HG03097 (cell line): Measurements from ENCODE around the gene SULF2.

Source experiments
- ATAC-seq: cut with Tn5 transposase; IDR thresholded peaks from one replicate; pipeline ENCODE4 v1.9.1; 2021; ENCODE audit not compliant: unreplicated experiment, low FRiP score

Gene SULF2

GRCh38 chr20:47691625-47692024, 93.7 kb downstream of the SULF2 start:
- no peak for ATAC-seq

GRCh38 chr20:47689731-47690130, 95.5 kb downstream of the SULF2 start:
- ATAC-seq = no peak

DNA sequence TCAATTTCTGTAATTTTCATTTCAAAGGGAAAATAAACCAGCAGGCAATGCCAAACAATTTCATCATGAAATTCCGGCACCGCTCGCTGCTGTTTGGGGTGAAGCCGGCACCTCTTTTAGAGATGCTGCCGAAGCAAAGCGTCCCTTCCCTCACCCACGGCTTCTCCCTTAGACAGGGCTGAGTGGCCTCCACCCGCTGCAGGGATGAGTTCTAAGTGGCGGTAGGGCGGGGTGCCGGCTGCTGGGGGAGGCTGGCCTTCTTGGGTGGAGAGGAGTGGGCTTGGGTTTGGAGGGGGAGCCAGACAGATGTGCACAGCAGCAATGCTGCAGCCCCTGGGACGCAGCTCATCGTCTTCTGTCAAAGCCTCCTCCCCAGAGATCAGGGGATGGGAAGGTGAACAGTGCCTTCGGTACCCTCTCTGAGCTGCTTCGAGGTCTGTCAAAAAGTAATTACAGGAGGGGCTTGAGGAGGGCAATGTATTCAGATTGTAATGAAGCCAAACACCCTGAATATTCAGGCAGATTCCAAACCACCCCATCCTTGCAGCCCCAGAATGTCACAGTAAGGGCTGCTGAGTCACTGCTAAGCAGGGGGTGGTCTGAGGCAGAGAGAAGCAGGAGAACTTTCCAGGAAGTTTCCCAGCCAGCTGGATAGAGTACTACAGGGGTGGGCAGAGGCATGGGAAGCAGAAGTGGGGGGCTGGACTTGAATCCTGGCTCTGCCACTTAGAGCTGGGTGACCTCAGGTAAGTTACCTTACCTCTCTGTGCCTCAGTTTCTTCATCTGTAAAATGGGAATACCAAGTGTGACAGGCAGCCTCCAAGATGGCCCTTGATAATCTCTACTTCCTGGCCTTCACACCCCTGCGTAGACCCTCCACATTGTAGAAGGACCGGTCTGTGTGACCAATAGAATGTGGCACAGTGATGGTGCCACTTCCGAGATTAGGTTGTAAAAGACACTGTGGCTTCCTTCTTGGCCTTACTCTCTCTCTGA, 96.6 kb downstream of the SULF2 start:
- no peak for ATAC-seq

DNA sequence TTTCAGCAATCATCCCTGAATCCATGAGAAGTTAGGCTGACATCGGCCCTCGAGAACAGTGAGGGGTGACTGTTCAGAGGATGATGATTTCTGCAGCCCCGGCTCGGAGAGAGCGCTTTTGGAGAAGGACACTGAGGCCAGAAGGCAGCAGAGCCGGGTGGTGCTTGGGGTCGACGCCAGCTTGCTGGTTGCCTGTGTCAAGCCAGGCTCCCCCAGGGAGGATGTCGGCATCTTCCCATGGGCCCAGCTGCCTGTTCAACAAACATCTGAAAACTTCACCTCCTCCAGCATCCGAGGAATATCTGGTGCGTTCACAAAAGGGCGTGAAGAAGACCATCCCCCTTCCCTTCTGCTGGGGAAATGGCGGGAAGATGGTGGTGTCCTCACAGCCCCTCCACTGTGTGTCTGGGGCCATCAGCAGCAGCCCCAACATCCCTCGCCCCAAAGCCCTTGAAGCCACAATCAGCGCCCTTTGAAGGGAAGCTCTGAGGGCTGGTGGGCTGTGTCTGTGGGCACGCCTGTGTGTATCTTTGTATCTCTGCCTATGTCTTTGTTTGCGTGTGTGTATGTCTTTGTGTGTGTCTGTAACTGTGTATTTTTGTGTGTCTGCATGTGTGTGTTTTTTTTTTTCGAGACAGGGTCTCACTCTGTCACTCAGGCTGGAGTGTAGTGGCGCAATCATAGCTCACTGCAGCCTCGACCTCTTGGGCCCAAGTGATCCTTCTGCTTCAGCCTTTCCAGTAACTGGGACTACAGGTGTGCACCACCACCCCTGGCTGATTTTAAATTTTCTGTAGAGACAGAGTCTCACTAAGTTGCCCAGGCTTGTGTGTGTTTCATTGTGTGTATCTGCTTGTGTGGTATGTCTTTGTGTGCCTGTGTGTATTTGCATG, 97.9 kb downstream of the SULF2 start:
- ATAC-seq = no peak

DNA sequence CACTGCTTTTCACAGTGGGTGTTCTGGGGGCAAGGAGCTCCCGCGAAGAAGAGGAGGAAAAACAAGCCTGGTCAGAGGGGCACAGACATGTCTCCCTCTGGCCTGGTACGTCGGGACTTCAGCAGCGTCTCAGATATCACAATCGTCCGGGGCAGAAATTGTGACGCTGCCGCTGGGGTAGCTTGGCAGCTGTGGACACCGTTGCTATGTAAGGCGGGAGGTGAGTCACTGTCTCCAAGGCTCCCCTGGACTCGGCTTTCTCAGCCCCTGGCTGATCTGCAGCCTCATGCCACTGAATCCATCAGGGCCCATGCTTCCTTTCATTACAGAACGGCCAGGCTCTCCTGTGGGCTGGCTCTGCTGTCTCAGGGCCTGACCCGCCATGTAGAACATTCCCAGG, 98.7 kb downstream of the SULF2 start:
- no peak for ATAC-seq

DNA sequence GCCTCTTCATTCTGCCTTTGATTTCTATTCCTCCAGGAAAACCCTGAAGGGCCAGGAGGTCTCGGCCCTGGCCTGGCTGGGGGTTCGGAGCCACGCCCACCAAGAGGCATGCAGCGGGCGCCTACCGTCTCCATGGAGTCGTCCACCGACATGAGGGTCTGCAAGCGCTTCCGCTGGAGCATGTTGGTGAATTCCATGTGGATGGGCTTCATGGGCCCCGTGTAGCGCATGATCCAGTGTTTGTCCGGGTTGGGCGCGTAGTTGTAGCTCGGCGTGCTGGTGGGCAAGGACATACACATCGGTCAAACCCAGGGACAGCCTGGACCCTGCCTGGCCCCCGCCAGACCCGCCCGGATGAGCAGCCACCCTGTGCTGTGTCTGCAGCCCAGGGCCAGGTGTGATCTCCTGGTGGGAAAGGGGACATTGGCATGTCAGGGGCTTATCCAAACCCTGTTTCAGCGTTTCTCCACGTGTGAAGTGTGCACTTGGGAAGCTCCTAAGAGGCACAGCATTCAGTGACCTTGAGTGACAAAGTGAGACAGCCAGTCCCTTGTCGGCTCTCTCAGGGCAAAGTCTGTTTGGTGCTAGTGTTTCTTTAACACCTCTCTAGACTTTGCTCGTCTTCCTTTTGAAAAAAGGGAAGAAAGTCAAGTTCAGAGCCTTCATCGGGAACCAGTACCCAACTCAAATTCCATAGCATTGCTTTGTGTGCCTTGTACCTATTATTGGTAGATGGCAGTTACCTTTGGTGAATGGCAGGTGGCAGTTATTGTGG, 100.8 kb downstream of the SULF2 start:
- ATAC-seq = no peak

- ATAC-seq = no peak
These were observed 102.4 kb downstream of the SULF2 start for GRCh38 chr20:47682916-47683315.

DNA sequence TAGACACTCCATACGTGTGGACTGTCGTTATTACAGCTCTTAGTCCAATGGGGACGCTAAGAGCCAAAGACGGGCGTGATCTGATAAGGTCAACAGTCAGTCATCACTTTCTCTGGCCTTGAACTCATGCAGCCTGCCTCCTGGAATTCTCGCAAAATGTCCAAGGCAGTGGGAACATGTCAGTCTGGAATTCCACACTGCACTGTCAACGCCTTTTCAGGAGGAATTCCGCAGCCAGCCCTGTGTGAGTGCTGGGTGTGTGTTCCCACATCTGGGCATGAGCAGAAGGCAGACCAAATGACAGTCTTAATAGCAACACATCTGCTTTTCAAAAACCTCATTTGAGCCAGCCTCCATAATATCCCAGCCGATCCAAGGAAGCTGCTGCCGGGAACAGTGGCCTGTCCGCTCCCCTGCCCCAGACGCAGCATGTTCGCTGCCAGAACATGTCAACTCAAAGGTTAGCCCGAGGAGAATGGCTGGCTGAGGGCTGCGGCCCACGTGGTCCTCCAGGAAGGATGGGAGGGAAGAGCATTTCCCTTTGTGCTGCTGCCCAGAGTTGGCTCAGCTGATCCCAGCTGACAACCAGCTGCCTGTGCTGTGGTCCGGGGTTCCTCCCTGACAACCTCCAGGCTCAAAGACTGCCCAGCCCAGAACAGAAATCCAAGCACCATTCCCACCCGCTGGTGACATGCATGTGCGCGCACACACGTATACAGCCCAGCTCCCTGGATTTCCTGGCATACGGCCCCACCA, 103.1 kb downstream of the SULF2 start:
- no peak for ATAC-seq

- ATAC-seq = no peak
These were observed 104.3 kb downstream of the SULF2 start for GRCh38 chr20:47680804-47681529.

- ATAC-seq = no peak
These were observed 105.8 kb downstream of the SULF2 start for GRCh38 chr20:47679462-47679861.

DNA sequence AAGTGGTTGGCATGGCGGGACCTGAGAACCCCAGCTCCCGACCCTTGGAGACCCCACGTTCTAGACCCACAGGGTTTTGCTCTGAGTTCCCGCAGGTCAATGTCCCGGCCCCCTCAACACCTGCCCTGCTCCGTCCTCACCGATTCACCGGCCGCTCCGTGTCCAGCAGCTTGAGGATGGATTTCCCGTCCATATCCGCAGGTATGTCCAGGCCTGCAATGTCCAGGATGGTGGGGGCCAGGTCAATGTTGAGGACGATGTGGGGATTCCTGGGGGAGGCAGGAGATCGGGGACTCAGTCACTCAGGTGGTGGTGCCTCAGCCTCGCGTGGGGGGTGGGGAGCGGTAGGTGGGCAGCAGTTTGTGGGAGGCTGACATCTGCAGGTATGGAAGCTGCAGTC, 106.7 kb downstream of the SULF2 start:
- no peak for ATAC-seq

GRCh38 chr20:47677635-47678453, 107.4 kb downstream of the SULF2 start:
- ATAC-seq = no peak

DNA sequence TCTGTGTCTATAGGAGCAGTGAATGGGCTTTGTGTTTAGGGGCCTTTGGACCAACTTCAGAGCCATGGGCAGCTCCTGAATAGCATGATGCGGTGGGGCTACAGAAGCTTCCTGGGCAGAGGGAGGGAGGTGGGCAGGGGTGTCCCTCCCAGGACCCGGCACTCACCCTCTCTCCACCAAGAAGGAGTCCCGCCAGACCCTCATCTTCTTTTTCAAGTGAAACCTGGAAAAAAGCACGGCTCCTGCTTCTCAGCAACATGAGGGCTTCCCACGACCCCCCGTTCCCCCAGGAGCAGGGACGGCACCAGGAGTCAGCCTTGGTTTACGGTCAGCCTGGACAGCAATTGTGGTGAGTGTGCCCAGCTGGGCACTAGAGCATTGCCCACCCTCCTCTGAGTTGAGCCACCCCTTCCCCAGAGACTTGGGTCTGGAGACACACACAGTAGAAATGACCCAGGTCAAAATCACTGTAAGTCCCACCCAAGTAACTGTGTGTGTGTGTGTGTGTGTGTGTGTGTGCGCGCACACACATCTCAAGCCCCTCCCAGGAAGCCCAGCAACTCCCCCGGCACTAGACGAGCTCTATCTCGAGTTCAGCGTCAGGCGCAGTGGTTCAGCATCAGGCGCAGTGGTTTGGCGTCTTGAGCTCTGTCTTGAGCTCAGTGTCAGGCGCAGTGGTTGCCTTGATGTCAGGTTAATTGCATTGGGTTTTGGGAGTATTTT, 108.2 kb downstream of the SULF2 start:
- ATAC-seq = no peak

DNA sequence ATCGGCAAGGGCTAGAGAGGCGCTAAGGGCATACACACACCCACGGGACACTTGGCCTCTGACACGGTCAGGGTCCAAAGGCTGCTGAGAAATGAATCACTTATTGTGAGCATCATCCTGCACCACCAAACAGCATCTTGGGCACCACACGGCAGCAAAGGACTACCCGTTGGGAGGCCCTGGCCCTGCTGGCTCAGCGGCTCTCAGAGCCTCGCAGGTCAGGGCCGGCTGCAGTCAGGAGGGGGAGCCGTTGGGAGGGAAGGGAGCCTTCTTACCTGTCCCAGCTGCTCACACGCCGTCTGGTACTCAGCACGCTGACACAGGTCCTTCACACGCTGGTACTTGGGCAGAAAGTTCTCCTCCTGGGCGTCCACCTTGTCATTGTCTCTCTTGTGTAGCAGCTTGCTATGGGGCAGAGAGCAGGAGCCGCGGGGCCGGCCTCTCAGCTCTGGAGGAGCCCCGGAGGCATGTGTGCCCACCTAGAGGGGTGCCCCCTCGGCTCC, 109.0 kb downstream of the SULF2 start:
- no peak for ATAC-seq

DNA sequence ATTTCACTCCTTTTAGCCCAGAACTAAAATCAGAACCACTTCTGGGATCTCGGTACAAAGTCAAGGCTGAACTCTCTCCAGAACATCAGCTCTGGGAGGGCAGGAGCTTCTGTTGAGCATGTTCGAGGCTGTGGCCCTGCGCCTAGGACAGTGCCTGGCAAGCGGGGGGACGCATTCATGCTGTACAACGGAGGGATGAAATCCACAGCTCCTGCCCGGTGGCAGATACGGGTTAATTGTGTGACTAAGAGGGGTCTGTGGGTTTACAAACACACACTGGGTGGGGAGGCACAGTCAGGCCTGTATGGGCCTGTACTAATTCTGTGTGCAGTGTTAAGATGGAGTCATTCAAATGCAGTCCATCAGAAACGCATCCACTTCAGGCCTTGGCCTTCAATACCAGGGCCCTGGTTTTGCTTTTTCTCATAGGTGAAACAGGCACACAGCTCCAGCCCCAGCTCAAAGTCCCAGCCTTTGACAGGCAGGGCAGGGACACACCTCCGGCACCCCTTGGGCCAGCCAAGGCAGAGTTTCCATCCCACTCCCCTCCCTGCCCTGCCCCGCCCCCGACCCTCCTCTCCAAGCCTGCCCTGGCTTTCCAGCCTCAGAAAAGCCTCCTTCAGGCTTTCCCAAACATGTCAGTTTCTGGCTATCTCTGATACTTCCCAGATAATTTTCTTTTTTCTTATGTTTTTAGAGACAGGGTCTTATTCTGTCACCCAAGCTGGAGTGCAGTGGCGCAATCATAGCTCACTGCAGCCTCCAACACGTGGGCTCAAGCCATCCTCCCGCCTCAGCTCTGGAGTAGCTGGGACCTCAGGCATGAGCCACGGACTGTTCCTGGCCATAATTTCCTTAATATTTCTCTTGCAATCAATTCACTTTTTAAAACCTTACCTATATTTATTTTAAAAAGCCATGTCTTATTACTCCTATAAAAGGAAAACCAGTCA, 109.8 kb downstream of the SULF2 start:
- ATAC-seq = no peak

- ATAC-seq = no peak
These were observed 110.6 kb downstream of the SULF2 start for GRCh38 chr20:47674686-47675085.
